ENCODE results near the gene SLC8A1. TPM values are rescaled to one million over a fixed set of nuclear protein-coding genes. Genes with fewer than 3 reads are reported as not detected.

The SLC8A1 gene
- total RNA-seq: 49.0 and 125 TPM in 2 replicates

DNA sequence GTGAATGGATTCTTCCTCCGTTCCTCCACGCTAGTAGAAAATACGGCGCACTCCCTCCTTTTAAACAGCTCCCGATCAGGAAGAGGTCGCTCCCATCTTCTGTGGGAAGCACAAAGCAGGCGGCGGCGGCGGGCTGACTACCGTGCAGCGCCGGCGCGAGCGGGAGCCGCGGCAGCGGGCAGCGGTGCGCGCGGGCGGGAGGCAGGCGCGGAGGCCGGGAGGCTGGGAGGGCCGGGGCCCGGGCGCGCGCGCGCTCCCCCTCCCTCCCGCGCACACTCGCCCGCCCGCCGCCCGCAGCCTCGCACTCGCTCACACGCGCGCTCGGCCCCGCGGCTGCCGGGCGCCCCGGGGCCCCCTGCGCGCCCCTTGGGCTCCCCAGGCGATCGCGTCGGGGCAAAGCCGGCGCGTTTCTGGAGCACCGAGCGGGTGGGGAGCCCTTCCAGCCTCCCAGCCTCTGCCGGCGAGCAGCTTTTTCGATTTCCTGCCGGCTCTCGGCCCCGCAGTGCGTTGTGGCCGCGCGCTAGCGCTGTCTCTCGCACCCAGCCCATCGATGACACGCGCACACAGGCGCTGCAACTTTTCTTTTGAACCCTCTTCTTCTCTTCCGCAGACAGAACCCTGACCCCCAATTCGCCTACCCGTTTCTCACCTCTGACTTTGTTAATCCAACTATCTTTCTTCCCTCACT is at the start of gene SLC8A1:
Gene SLC8A1, minus strand, starts transcription at position 173 of the 688 bp plus-strand sequence.

Measured in smooth muscle cell of the umbilical artery (primary cell).